HEK293 (cell line): ENCODE measurements around the gene SH3BP4.

Source experiments
- CTCF ChIA-PET: fragments of 350-600 bp; formaldehyde crosslinking; extraction: SDS; loops from one replicate; lab custom pipeline; 2021; ENCODE audit warnings: antibody characterized with exemption; lab: Yijun Ruan, JAX
- POLR2A ChIA-PET: fragments of 300-600 bp; formaldehyde crosslinking; extraction: SDS; loops from one replicate; lab custom pipeline; 2020; ENCODE audit warnings: antibody characterized with exemption, inconsistent platforms; lab: Yijun Ruan, JAX
- H3K27ac ChIP-seq: fragments of 200-500 bp; sonication (Bioruptor generic); 2 replicates; pipeline ENCODE4 v1.5.1; 2014; ENCODE audit warnings: low read depth, low read length, control low read depth, inconsistent platforms; ENCODE audit errors: extremely low read depth
- H3K36me3 ChIP-seq, 2 experiments: fragments of 200-500 bp in 1 of 2; sonication (Bioruptor generic) in 1 of 2; 1 replicate in 1 of 2; 2 replicates in 1 of 2; pipeline ENCODE4 v1.5.1; 2014 to 2017; ENCODE audit warnings: inconsistent platforms in 2 of 2, low read length in 2 of 2; ENCODE audit not compliant: control insufficient read depth in 2 of 2, insufficient read depth in 1 of 2
- H3K4me1 ChIP-seq: fragments of 200-500 bp; sonication (Bioruptor generic); 2 replicates; pipeline ENCODE4 v1.5.1; 2014; ENCODE audit warnings: mild to moderate bottlenecking, low read length, inconsistent platforms; ENCODE audit not compliant: control insufficient read depth, insufficient read depth
- H3K4me3 ChIP-seq: 2 replicates; pipeline ENCODE4 v1.5.1; 2011; ENCODE audit warnings: low read depth, mild to moderate bottlenecking, control low read depth, low read length, moderate library complexity
- H3K9me3 ChIP-seq: fragments of 200-500 bp; sonication (Bioruptor generic); 2 replicates; pipeline ENCODE4 v1.5.1; 2014; ENCODE audit warnings: low read depth, low read length, inconsistent platforms; ENCODE audit not compliant: control insufficient read depth, insufficient read depth
- GLI4 ChIP-seq: fragments of 450-650 bp; formaldehyde crosslinking; IDR thresholded peaks from 2 replicates; pipeline ENCODE4 v1.5.1; 2016; ENCODE audit warnings: missing biosample characterization, missing genetic modification characterization
- KLF10 ChIP-seq: fragments of 450-650 bp; IDR thresholded peaks from 2 replicates; pipeline ENCODE4 v1.5.1; 2018; ENCODE audit warnings: missing biosample characterization, mild to moderate bottlenecking, missing genetic modification characterization
- PBX3 ChIP-seq: sonication (generic); formaldehyde crosslinking; IDR thresholded peaks from 2 replicates; pipeline ENCODE4 v1.8.1; 2022; ENCODE audit warnings: mild to moderate bottlenecking, moderate library complexity, missing genetic modification reagents
- TCF7L2 ChIP-seq: IDR thresholded peaks from 2 replicates; pipeline ENCODE4 v1.6.1; 2011; ENCODE audit warnings: low read depth, mild to moderate bottlenecking, inconsistent platforms, low read length, moderate library complexity, borderline replicate concordance
- ZBTB26 ChIP-seq: fragments of 450-650 bp; formaldehyde crosslinking; optimal IDR thresholded peaks from 2 replicates; pipeline ENCODE3; 2016; ENCODE audit warnings: missing biosample characterization, mild to moderate bottlenecking, missing genetic modification characterization
- ZNF146 ChIP-seq: fragments of 450-650 bp; formaldehyde crosslinking; IDR thresholded peaks from 2 replicates; pipeline ENCODE4 v1.5.1; 2016; ENCODE audit warnings: missing biosample characterization, missing genetic modification characterization
- ZNF223 ChIP-seq: fragments of 450-650 bp; formaldehyde crosslinking; IDR thresholded peaks from 2 replicates; pipeline ENCODE4 v1.5.1; 2016; ENCODE audit warnings: missing biosample characterization, missing genetic modification characterization
- ZNF239 ChIP-seq: fragments of 450-650 bp; formaldehyde crosslinking; IDR thresholded peaks from 2 replicates; pipeline ENCODE4 v1.5.1; 2016; ENCODE audit warnings: missing biosample characterization, missing genetic modification characterization
- ZNF302 ChIP-seq: fragments of 450-650 bp; formaldehyde crosslinking; IDR thresholded peaks from 2 replicates; pipeline ENCODE4 v1.5.1; 2016; ENCODE audit warnings: missing biosample characterization, missing genetic modification characterization, low read depth
- ZNF366 ChIP-seq: fragments of 450-650 bp; formaldehyde crosslinking; conservative IDR thresholded peaks from 2 replicates; pipeline ENCODE4 v1.5.1; 2016; ENCODE audit warnings: missing biosample characterization, missing genetic modification characterization
- ZNF521 ChIP-seq: fragments of 450-650 bp; formaldehyde crosslinking; IDR thresholded peaks from 2 replicates; pipeline ENCODE4 v1.5.1; 2017; ENCODE audit warnings: missing biosample characterization, mild to moderate bottlenecking, missing genetic modification characterization
- ZNF549 ChIP-seq: fragments of 450-650 bp; IDR thresholded peaks from 2 replicates; pipeline ENCODE4 v1.5.1; 2018; ENCODE audit warnings: missing biosample characterization, missing genetic modification characterization, mild to moderate bottlenecking, inconsistent platforms, moderate library complexity
- ZNF558 ChIP-seq: fragments of 450-650 bp; formaldehyde crosslinking; IDR thresholded peaks from 2 replicates; pipeline ENCODE4 v1.5.1; 2016; ENCODE audit warnings: missing biosample characterization, missing genetic modification characterization
- ZNF580 ChIP-seq: fragments of 450-650 bp; formaldehyde crosslinking; IDR thresholded peaks from 2 replicates; pipeline ENCODE4 v1.5.1; 2016; ENCODE audit warnings: missing biosample characterization, missing genetic modification characterization
- ZNF623 ChIP-seq: fragments of 450-650 bp; formaldehyde crosslinking; IDR thresholded peaks from 2 replicates; pipeline ENCODE4 v1.5.1; 2016; ENCODE audit warnings: missing biosample characterization, missing genetic modification characterization
- ZNF624 ChIP-seq: fragments of 450-650 bp; formaldehyde crosslinking; IDR thresholded peaks from 2 replicates; pipeline ENCODE4 v1.5.1; 2017; ENCODE audit warnings: missing biosample characterization, missing genetic modification characterization
- ZNF664 ChIP-seq: fragments of 450-650 bp; formaldehyde crosslinking; IDR thresholded peaks from 2 replicates; pipeline ENCODE4 v1.5.1; 2016; ENCODE audit warnings: missing biosample characterization, missing genetic modification characterization
- ZNF785 ChIP-seq: fragments of 450-650 bp; formaldehyde crosslinking; IDR thresholded peaks from 2 replicates; pipeline ENCODE4 v1.5.1; 2016; ENCODE audit warnings: missing biosample characterization, missing genetic modification characterization
- ZSCAN16 ChIP-seq: fragments of 450-650 bp; formaldehyde crosslinking; IDR thresholded peaks from 2 replicates; pipeline ENCODE4 v1.5.1; 2016; ENCODE audit warnings: missing biosample characterization, missing genetic modification characterization
- ZSCAN4 ChIP-seq: fragments of 450-650 bp; formaldehyde crosslinking; IDR thresholded peaks from 2 replicates; pipeline ENCODE4 v1.5.1; 2017; ENCODE audit warnings: missing biosample characterization, missing genetic modification characterization
- TF ChIP-seq, protein P1 (sequence below): fragments of 450-650 bp; formaldehyde crosslinking; IDR thresholded peaks from 2 replicates; pipeline ENCODE4 v1.5.1; 2016; ENCODE audit warnings: missing biosample characterization, missing genetic modification characterization
- TF ChIP-seq, protein P2 (sequence below): fragments of 450-650 bp; formaldehyde crosslinking; IDR thresholded peaks from 2 replicates; pipeline ENCODE4 v1.5.1; 2016; ENCODE audit warnings: missing biosample characterization, missing genetic modification characterization

The SH3BP4 gene

DNA sequence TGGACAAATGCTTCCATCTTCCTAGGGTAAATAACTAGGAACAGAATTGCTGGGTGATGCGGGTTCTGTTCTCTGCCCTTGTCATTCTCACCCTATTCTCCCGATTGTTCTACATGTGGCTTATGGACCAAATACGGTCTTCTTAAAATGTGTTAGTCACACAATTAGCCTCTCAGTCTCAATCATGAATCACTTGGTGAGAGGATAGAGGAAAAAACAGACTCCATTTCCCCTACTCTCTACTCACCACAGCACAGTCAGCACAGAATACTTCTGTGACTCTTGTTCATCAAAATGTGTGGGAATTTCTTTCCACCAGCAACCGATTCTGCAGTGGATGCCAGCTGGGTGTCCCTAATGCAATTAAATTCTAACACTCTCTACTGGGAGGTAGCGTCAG, 125.2 kb downstream of the SH3BP4 start (continued):
- TF ChIP-seq PBX3 (CRISPR knock-in tag): no peak
- TF ChIP-seq ZNF223 (tag by site-specific recombination): no peak
- TF ChIP-seq, protein P1, sequence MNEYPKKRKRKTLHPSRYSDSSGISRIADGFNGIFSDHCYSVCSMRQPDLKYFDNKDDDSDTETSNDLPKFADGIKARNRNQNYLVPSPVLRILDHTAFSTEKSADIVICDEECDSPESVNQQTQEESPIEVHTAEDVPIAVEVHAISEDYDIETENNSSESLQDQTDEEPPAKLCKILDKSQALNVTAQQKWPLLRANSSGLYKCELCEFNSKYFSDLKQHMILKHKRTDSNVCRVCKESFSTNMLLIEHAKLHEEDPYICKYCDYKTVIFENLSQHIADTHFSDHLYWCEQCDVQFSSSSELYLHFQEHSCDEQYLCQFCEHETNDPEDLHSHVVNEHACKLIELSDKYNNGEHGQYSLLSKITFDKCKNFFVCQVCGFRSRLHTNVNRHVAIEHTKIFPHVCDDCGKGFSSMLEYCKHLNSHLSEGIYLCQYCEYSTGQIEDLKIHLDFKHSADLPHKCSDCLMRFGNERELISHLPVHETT: no peak
- no peak for TF ChIP-seq ZNF623 (tag by site-specific recombination)
- TF ChIP-seq ZSCAN16: no peak

DNA sequence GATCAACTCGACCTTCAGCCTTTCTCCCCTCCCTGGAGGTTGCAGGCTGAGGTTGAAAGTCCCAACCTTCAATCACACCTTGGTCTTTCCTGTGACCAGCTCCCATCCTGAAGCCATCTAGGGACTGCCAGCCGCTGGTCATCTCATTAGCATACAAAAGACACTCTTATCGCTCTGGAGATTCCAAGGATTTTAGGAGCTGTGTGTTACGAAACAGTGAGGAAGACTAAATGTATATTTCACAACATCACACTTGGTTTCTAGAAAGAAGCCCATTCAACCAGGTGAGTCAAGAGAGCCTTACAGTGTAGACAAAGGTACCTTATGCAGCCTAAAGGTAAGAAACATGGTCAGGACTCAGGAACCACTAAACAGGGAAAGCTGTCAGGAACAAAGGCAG, 126.4 kb downstream of the SH3BP4 start:
- no peak overlapping the region for H3K27ac ChIP-seq
- ChIA-PET POLR2A (no interaction called here), CTCF (no interaction called here)

GRCh38 chr2:235078914-235079472, 127.2 kb downstream of the SH3BP4 start:
- no peaks in the 10 kb centered on the region for H3K4me1 ChIP-seq
- CTCF ChIA-PET: no interaction called here
- TF ChIP-seq ZNF521 (tag by site-specific recombination) (peak; percentile 42; the same call in 1 of the 2 replicates), GLI4 (tag by site-specific recombination) (0 out of 2 replicates have a peak, but pooled peaks have one; percentile 16), ZNF549 (tag by site-specific recombination) (no peak), ZSCAN4 (tag by site-specific recombination) (peak; percentile 99)
- H3K4me3 ChIP-seq: no peak overlapping the region
- no peaks in the 10 kb centered on the region for H3K36me3 ChIP-seq
- no peak overlapping the region for H3K27ac ChIP-seq
- POLR2A ChIA-PET: no interaction called here
- no peaks in the 10 kb centered on the region for H3K9me3 ChIP-seq

More for the DNA sequence above, 126.4 kb downstream of the SH3BP4 start:
- Histone ChIP-seq H3K36me3 (no peaks in the 10 kb centered on the region), H3K9me3 (no peaks in the 10 kb centered on the region), H3K4me3 (no peak overlapping the region), H3K4me1 (no peaks in the 10 kb centered on the region)
- TF ChIP-seq ZBTB26 (no peak), ZNF664 (tag by site-specific recombination) (no peak), ZNF558 (no peak), TCF7L2 (no peak), ZNF239 (no peak), ZNF624 (tag by site-specific recombination) (no peak), ZNF366 (tag by site-specific recombination) (no peak), KLF10 (tag by site-specific recombination) (no peak), ZNF785 (no peak), ZNF146 (tag by site-specific recombination) (no peak), ZNF580 (tag by site-specific recombination) (no peak), ZNF302 (tag by site-specific recombination) (no peak)
- TF ChIP-seq, protein P2, sequence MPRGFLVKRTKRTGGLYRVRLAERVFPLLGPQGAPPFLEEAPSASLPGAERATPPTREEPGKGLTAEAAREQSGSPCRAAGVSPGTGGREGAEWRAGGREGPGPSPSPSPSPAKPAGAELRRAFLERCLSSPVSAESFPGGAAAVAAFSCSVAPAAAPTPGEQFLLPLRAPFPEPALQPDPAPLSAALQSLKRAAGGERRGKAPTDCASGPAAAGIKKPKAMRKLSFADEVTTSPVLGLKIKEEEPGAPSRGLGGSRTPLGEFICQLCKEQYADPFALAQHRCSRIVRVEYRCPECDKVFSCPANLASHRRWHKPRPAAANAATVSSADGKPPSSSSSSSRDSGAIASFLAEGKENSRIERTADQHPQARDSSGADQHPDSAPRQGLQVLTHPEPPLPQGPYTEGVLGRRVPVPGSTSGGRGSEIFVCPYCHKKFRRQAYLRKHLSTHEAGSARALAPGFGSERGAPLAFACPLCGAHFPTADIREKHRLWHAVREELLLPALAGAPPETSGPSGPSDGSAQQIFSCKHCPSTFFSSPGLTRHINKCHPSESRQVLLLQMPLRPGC (tag by site-specific recombination): no peak
